Suprapubic skin (tissue), 4 donors: Measurements from ENCODE around the gene VEGFA. TPM values are rescaled to one million over a fixed set of nuclear protein-coding genes. Genes with fewer than 3 reads are reported as not detected.

Experiments
- DNase-seq, 2 donors: peaks; one replicate each; pipeline ENCODE4 v3.0.0-alpha.2; 2019; ENCODE audit warnings: low spot score in 2 of 2
- H3K27ac ChIP-seq: fragments of 200-600 bp; sonication (generic); one replicate; pipeline ENCODE4 v1.5.1; 2019
- H3K27me3 ChIP-seq: fragments of 200-600 bp; sonication (generic); one replicate; pipeline ENCODE4 v1.5.1; 2019
- H3K36me3 ChIP-seq: fragments of 200-600 bp; sonication (generic); one replicate; pipeline ENCODE4 v1.5.1; 2019
- H3K4me1 ChIP-seq: fragments of 200-600 bp; sonication (generic); one replicate; pipeline ENCODE4 v1.5.1; 2019
- H3K4me3 ChIP-seq: fragments of 200-600 bp; sonication (generic); one replicate; pipeline ENCODE4 v1.5.1; 2019; ENCODE audit warnings: mild to moderate bottlenecking
- H3K9me3 ChIP-seq: fragments of 200-600 bp; sonication (generic); one replicate; pipeline ENCODE4 v1.5.1; 2019
- EP300 ChIP-seq: sonication (generic); formaldehyde crosslinking; IDR thresholded peaks from one replicate; pipeline ENCODE4 v1.6.1; 2017; ENCODE audit warnings: antibody characterized with exemption
- POLR2A ChIP-seq, 2 donors: fragments of 450-650 bp; IDR thresholded peaks; one replicate each; pipeline ENCODE4 v1.6.1; 2017; ENCODE audit warnings: antibody characterized with exemption in 2 of 2, mild to moderate bottlenecking in 2 of 2, moderate library complexity in 2 of 2
- POLR2AphosphoS5 ChIP-seq, 3 donors: sonication (generic); formaldehyde crosslinking; IDR thresholded peaks; one replicate each; pipeline ENCODE4 v1.6.1; 2017; ENCODE audit warnings: antibody characterized with exemption in 3 of 3
- WGBS: methylation state at CpG from one replicate; pipeline ENCODE4 v1.1.5; 2018; 5-methylcytosine and 5-hydroxymethylcytosine counted together
- total RNA-seq, 4 donors: library from RNA; depleted of rRNA; stranded (reverse); fragments of >200 nt; gene quantifications; one replicate each; pipeline ENCODE4 v1.1.0, GENCODE V29; 2016
- TF ChIP-seq, protein P1 (sequence below), 2 donors: fragments of 200-600 bp in 1 of 2; fragments of 450-650 bp in 1 of 2; sonication (generic) in 1 of 2; IDR thresholded peaks; one replicate each; pipeline ENCODE4 v1.5.1; 2016 to 2019; ENCODE audit warnings: antibody characterized with exemption in 2 of 2, mild to moderate bottlenecking in 1 of 2, moderate library complexity in 1 of 2

VEGFA gene
- total RNA-seq, 4 donors from 2014 or later = 25.4 to 147 (median 43.6) TPM

DNA sequence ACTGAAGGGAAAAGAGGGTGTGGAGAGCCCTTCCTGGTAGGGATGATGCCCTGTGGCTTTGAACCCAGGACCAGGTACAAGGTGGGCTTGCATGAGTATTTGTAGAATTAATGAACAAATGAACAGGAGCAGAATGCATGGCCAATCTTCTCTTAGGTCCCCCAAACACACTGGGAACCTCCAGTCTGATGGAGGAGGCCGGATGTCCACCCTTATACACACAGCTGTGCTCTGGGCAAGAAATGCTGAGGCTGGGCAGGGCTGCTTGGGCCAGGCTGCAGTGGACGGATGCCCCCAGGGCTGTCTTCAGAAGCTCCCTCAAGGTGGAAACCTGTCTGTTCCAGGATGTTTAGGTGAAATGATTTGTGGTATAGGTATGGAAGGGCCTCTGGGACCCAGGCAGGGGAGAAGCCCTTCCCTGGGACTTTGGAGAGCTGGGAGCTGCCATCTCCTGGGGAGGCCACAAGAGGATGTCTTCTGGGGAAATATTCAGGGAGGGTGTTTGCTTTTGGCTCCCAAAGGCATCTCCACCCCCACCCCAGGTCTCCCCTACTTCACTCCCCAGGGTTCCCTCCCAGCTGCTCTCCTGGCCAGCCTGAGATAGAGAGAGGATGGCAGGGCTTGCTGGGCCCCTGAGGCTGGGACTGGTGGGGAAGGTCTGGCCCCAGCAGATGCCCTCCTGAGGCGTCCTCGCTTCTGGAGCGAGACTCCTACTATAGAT, 23.3 kb downstream of the VEGFA start:
- Histone ChIP-seq H3K27ac (no peak overlapping the region), H3K9me3 (no peaks in the 10 kb centered on the region), H3K36me3 (no peaks in the 10 kb centered on the region), H3K4me3 (no peak overlapping the region), H3K4me1 (peaks cover under 1% of the 10 kb centered on the region), H3K27me3 (no peaks in the 10 kb centered on the region)
- WGBS = 94% methylated on average over 3 of the region's 5 CpGs
- no peak for DNase-seq
- TF ChIP-seq, protein P1, sequence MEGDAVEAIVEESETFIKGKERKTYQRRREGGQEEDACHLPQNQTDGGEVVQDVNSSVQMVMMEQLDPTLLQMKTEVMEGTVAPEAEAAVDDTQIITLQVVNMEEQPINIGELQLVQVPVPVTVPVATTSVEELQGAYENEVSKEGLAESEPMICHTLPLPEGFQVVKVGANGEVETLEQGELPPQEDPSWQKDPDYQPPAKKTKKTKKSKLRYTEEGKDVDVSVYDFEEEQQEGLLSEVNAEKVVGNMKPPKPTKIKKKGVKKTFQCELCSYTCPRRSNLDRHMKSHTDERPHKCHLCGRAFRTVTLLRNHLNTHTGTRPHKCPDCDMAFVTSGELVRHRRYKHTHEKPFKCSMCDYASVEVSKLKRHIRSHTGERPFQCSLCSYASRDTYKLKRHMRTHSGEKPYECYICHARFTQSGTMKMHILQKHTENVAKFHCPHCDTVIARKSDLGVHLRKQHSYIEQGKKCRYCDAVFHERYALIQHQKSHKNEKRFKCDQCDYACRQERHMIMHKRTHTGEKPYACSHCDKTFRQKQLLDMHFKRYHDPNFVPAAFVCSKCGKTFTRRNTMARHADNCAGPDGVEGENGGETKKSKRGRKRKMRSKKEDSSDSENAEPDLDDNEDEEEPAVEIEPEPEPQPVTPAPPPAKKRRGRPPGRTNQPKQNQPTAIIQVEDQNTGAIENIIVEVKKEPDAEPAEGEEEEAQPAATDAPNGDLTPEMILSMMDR (IDR thresholded peaks at IDR 0.05) = no peak
- no peak for TF ChIP-seq POLR2AphosphoS5 (IDR thresholded peaks at IDR 0.05)
- no peak for TF ChIP-seq EP300
- no peak for TF ChIP-seq POLR2A (IDR thresholded peaks at IDR 0.05)

DNA sequence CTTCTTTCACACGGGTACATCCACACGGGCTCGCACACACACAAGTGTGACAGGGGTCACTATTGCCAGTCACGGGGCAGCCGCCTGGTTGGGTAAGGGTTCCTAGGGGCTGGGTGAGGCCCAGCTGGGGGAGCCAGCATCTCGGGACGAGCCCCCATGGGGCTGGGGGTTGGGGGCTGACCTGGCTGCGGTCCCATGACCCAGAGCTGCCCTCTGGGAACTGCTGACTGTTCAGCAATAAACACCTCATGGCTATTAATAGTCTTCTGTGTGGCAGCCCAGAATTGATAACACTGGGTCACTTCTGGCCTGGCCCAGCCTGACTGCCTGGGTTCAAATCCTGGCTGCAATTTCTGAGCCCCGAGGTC, 23.8 kb downstream of the VEGFA start:
- no peak for DNase-seq
- Histone ChIP-seq H3K27me3 (no peaks in the 10 kb centered on the region), H3K4me3 (no peak overlapping the region), H3K4me1 (peaks cover 6% of the 10 kb centered on the region), H3K9me3 (no peaks in the 10 kb centered on the region), H3K27ac (no peak overlapping the region), H3K36me3 (no peaks in the 10 kb centered on the region)
- WGBS = 90% methylated on average over 3 of the region's 9 CpGs
- TF ChIP-seq EP300 (no peak), POLR2AphosphoS5 (IDR thresholded peaks at IDR 0.05) (no peak), POLR2A (IDR thresholded peaks at IDR 0.05) (no peak)
- TF ChIP-seq, protein P1 (IDR thresholded peaks at IDR 0.05) = no peak

DNA sequence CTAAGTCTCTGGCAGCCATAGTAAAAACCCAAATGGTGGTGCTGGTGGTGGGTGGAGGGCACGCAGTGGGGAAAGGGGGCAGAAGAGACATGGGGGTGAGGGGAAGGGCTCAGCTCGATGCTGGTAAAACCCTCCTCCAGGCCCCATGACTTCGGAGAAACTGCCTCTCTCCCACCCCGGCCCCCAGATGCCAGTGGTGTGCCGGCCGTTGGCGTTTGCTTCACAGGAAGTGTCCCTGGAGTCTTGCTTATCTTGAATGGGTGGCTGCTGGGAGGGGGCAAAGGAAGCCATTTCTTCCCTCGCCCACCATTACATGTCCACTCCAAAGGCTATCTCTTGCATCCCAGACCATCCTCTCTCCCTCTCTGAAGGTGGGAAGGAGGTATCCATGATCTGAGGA, 25.4 kb downstream of the VEGFA start:
- no peak overlapping the region for H3K27ac ChIP-seq
- TF ChIP-seq, protein P1 (IDR thresholded peaks at IDR 0.05) = no peak
- TF ChIP-seq POLR2A (IDR thresholded peaks at IDR 0.05) = no peak
- TF ChIP-seq EP300 = no peak
- no peak for TF ChIP-seq POLR2AphosphoS5 (IDR thresholded peaks at IDR 0.05)

DNA sequence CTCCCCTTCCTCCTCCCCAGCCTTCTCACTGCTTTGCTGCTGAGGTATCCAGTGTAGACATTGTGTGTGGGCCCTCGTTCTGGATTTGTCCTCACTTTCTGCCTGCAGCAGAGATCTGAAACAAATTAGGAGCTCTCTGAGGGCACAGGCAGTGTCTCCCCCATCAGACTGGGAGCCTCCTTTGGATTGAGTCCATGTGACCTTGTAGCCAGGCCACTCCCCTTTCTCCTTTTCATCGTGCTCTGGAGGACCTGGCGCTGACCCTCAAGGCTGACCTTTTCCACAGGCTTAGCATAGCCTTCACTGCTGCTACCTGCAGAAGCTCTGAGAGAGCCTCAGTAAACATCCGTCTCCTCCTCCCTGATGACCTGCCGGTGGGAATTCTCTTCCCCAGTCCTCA, 26.2 kb downstream of the VEGFA start:
- 83% methylated on average over 5 of the region's 5 CpGs for WGBS
- no peaks in the 10 kb centered on the region for H3K9me3 ChIP-seq

More for the DNA sequence above, 25.4 kb downstream of the VEGFA start:
- Histone ChIP-seq H3K4me3 (no peak overlapping the region), H3K27me3 (no peaks in the 10 kb centered on the region), H3K4me1 (peaks cover 20% of the 10 kb centered on the region), H3K9me3 (no peaks in the 10 kb centered on the region), H3K36me3 (no peaks in the 10 kb centered on the region)
- WGBS = 87% methylated on average over 8 of the region's 8 CpGs
- no peak for DNase-seq

More for the DNA sequence above, 26.2 kb downstream of the VEGFA start:
- Histone ChIP-seq H3K4me1 (peaks cover 27% of the 10 kb centered on the region), H3K27ac (no peak overlapping the region), H3K36me3 (no peaks in the 10 kb centered on the region), H3K4me3 (no peak overlapping the region), H3K27me3 (no peaks in the 10 kb centered on the region)
- no peak for DNase-seq
- TF ChIP-seq, protein P1 (IDR thresholded peaks at IDR 0.05) = no peak
- TF ChIP-seq EP300 = no peak
- TF ChIP-seq POLR2AphosphoS5 (IDR thresholded peaks at IDR 0.05) = no peak
- no peak for TF ChIP-seq POLR2A (IDR thresholded peaks at IDR 0.05)
